ENCODE results near the gene SLC15A4.
"Not testable (repeated sequence)": the region's sequence is repeated elsewhere in the genome, so short reads cannot be mapped to it uniquely, and the experiment has no call there.

The SLC15A4 gene

GRCh38 chr12:128846671-128847070 is 22.9 kb upstream of the SLC15A4 start:
- peak in 1 of 10 donors; percentile 68 for DNase-seq
- intact Hi-C loops (cut with DNase I) = not testable (repeated sequence)

DNA sequence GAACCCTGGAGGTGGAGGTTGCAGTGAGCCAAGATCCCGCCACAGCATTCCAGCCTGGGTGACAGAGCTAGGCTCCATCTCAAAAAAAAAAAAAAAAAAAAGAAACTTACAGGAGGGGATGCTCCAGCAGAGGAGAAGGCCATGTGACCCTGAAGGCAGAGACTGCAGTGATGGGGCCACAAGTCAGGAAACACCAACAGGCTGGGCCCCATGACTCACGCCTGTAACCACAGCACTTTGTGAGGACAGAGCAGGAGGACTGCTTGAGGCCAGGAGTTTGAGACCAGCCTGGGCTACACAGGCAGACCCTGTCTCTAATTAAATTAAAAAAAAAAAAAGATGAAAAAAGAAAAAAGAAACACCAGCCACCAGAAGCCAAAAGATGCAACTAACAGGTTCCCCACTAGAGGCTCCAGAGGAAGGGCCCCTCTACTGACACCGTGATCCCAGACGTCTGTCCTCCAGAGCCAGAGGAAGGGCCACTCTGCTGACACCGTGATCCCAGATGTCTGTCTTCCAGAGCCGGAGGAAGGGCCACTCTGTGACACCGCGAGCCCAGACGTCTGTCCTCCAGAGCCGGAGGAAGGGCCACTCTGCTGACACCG is 20.4 kb upstream of the SLC15A4 start:
- intact Hi-C loops (cut with DNase I) = no loop called here
- peak in 1 of 10 donors; percentile 59 for DNase-seq

- intact Hi-C loops (cut with DNase I) = no loop called here
- no peak for DNase-seq
These were observed 19.8 kb upstream of the SLC15A4 start for GRCh38 chr12:128843538-128843937.

DNA sequence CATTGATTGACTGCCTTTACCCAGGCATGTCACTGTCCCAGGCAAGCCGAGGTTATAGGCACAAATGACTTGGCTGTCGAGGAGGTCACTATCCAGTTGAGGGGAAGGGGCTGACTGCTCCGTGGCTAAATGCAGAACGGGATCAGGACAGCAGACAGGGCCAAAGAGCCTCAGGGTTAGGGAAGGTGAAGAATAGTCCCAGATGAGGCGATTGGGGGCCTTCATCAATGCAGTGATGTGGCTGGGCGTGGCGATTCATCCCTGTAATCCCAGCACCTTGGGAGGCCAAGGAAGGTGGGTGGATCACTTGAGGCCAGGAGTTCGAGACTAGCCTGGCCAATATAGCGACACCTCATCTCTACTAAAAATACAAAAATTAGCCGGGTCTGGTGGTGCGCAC is 18.8 kb upstream of the SLC15A4 start:
- intact Hi-C loops (cut with DNase I) = no loop called here
- DNase-seq = no peak

DNA sequence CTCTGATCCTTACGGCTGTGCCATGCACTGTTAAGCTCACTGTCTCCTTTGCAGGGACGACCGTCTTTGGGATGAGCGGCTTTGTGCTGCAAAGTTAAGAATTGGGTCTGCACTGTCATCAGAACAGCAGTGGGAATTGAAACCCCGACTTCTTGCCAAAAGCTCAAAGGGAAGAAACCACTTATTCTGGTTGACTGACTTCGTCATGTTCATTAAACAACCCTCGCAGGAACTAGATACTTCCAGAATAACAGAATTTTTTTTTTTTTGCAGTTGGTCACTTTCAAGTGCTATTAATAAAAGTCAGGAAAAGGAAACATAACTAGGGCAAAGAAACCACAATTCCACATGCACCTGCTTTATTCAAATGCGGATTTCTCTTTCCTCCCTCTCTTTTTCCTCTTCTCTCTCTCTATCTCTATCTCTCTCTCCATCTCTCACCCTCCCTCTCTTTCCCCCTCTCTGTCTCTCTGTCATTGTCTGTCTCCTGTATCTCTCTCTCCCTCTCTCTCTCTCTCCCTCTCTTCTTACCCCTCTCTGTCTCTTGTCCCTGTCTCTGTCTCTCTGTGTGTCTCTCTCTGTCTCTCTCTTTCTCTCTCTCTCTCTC is 17.2 kb upstream of the SLC15A4 start:
- intact Hi-C loops (cut with DNase I) = no loop called here
- peak in 1 of 10 donors; percentile 32 for DNase-seq

DNA sequence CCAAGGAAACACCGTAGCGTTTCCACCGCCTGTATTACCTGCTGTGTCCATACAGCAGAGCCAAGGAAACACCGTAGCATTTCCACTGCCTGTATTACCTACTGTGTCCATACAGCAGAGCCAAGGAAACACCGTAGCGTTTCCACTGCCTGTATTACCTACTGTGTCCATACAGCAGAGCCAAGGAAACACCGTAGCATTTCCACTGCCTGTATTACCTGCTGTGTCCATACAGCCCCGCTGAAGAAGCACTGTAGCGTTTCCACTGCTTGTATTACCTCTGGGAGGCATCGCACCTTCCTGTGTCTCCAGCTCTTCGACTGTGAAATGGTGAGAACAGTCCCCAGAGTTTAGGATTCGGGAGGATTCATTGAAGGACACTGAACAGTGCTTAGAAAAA is 16.1 kb upstream of the SLC15A4 start:
- DNase-seq; intact Hi-C loops (cut with DNase I): not testable (repeated sequence)

- intact Hi-C loops (cut with DNase I) = no loop called here
- DNase-seq = peak in 1 of 10 donors; percentile 57
These were observed 9.7 kb upstream of the SLC15A4 start for GRCh38 chr12:128833418-128833817.

GRCh38 chr12:128830505-128830893 is 6.7 kb upstream of the SLC15A4 start:
- intact Hi-C loops (cut with DNase I) = no loop called here
- DNase-seq = no peak

- peak in 1 of 10 donors; percentile 33 for DNase-seq
- intact Hi-C loops (cut with DNase I) = no loop called here
These were observed 6.2 kb upstream of the SLC15A4 start for GRCh38 chr12:128829861-128830504.

GRCh38 chr12:128827724-128828123 is 4.0 kb upstream of the SLC15A4 start:
- intact Hi-C loops (cut with DNase I) = no loop called here
- no peak for DNase-seq

GRCh38 chr12:128825835-128826234 is 2.1 kb upstream of the SLC15A4 start:
- intact Hi-C loops (cut with DNase I) = no loop called here
- no peak for DNase-seq

- intact Hi-C loops (cut with DNase I) = no loop called here
- peak in 2 of 10 donors; percentile 33 to 85 for DNase-seq
These were observed 392 bp downstream of the SLC15A4 start for GRCh38 chr12:128823216-128823915.

- intact Hi-C loops (cut with DNase I) = no loop called here
- DNase-seq = peak in 2 of 10 donors; percentile 34 to 73
These were observed 2.9 kb downstream of the SLC15A4 start for GRCh38 chr12:128820723-128821432.

DNA sequence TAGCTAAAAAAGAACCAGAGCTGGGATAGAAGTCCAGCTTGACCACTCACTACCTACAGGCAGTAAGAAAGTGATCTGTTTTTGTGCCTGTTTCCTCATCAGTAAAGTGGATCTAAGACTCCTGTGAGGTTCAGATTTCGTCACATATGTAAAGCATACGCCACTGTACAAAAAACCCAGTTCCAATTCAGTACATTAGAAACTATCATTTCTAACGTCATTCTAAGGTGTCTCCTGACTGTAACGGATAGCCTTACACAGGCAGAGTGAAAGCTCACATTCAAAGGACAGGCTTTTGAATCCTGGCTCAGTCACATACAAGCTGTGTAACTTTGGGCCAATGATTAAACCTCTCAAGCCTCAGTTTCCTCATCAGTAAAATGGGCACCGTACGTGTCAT is 3.5 kb downstream of the SLC15A4 start:
- intact Hi-C loops (cut with DNase I) = no loop called here
- DNase-seq = no peak

- intact Hi-C loops (cut with DNase I) = no loop called here
- no peak for DNase-seq
These were observed 4.2 kb downstream of the SLC15A4 start for GRCh38 chr12:128819293-128820144.

- no peak for DNase-seq
- intact Hi-C loops (cut with DNase I) = no loop called here
These were observed 5.4 kb downstream of the SLC15A4 start for GRCh38 chr12:128818065-128819022.

DNA sequence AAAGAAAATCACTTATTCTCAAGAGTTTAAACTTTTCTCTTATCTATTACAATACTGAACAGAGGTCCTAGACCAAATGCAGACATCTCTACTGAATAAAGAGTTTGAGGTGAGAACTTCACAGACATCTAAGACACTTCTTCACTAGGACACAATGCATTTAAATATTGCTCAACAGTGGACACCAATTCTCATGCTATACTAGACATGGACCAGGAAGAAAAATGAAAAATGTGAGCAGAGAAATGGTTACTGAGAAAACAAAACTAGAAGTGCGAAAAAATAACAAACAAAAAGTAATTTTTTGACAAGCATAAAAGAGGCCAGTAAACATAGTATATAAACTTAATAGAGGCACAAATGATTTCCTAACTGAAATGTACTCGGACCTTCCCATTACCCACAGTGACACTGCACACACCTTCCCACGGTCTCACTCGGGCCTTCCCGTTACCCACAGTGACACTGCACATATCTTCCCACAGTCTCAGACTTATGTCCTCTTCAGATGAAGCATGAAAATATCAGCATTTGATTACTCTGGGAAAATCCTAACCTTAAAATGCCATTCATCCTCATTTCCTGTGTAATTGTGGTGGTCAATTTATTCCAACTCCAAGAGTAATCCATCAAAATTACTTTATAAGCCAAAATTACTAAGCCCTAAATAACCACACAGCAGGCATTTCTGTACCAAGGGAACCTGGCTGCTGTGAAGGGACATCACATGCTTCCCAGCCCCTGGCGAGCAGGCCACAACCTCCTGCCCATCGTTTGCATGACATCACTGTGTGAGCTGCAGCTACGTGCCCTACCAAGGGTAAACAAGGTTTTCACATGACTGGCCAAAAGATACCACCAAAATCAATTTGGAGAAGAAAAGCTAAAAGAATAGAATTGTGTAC is 6.4 kb downstream of the SLC15A4 start:
- intact Hi-C loops (cut with DNase I) = no loop called here
- peak in 3 of 10 donors; percentile 47 to 92 (median 87) for DNase-seq

DNA sequence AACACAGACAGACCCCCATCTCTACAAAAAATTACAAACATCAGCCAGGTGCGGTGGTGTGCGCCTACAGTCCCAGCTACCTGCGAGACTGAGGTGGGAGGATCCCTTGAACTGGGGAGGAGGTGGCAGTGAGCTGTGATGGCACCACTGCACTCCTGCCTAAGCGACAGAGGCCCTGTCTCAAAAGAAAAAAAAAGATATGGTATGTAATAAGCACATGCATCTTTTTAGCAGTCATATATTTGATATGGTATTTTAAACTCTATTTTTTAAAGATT is 7.2 kb downstream of the SLC15A4 start:
- no peak for DNase-seq
- intact Hi-C loops (cut with DNase I) = no loop called here

Data from posterior cingulate gyrus (tissue), 11 donors.